ENCODE measurements around the gene BICD2. TPM values are rescaled to one million over a fixed set of nuclear protein-coding genes. Genes with fewer than 3 reads are reported as not detected.
A peak's percentile ranks its signal among the peaks of the same experiment; 100 is the strongest.

BICD2 gene
- total and polyA plus RNA-seq, 4 donors = 13.8 to 33.2 (median 26.4) TPM

GRCh38 chr9:92723299-92723625 lies 41.4 kb downstream of the BICD2 start:
- H3K4me1 ChIP-seq (ENCODE audit: control insufficient read depth in 5 of 5, insufficient read depth in 5 of 5, low read length in 5 of 5) = peaks cover 0 to 21% (median 0%) of the 10 kb centered on the region in 5 donors
- DNase-seq = peak; percentile 60 to 74 (median 63)

DNA sequence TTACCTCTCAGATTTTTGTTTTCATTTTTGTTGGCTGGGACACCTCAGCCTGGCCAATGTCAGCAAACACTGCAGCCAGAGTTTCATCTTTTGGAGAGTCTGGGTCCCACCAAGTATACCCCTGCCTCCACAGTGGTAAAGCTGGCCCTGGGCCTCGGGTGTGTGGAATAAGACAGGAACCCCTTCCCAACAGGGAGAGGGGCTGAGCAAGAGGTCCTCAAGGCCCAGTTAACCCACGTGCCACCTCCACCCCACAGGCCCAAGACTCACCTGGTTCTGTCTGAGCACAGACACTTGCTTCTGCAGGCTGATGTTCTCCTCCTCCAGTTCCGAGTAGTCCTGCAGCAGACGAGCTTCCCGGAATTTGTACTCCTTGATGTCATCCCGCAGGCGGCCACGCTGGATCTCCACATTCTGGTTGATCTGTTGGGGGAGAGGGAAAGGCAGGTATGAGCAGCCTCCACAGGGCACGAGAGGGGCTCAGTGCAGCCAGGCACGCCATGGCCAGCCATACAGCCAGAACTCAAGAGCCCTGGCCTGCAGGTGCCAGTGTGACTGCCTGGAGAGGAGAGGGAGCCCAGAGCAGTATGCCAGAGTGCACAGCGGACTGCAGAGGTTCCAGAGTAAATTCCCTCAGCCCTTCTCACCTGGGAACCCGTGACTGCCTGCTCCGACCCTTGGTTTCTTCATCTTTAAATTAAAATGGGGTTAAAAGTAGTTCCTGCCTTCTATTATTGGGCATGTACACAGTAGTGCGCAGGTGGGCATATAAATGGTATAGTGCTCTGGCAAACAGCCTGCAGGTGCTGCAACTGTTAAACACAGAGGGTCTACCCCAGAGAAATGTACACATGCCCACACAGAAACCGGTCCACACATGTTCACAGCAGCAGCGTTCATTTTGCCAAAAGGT lies 42.0 kb downstream of the BICD2 start:
- no peak for TF ChIP-seq CTCF (IDR thresholded peaks at IDR 0.05; ENCODE audit: control extremely low read depth, extremely low read depth)
- 78 to 91% methylated on average over 16 of the region's 16 CpGs for WGBS, 2 donors
- no peaks in the 10 kb centered on the region for H3K9me3 ChIP-seq (ENCODE audit: control insufficient read depth in 4 of 4, insufficient read depth in 3 of 4, low read length in 3 of 4)
- peaks cover 16 to 48% (median 38%) of the 10 kb centered on the region in 4 donors for H3K36me3 ChIP-seq (ENCODE audit: control insufficient read depth in 4 of 4, insufficient read depth in 4 of 4, low read length in 4 of 4)
- DNase-seq (peak in 1 of 3 donors; percentile 12), ATAC-seq (ENCODE audit: insufficient read depth, low FRiP score) (no peak)
- peaks cover 0 to 21% (median 0%) of the 10 kb centered on the region in 5 donors for H3K4me1 ChIP-seq (ENCODE audit: control insufficient read depth in 5 of 5, insufficient read depth in 5 of 5, low read length in 5 of 5)
- peak overlapping the region in 1 of 2 donors; percentile 66 for H3K27ac ChIP-seq (ENCODE audit: low read depth in 1 of 2, low read length in 1 of 2)
- no peak overlapping the region for H3K9ac ChIP-seq (ENCODE audit: insufficient read depth in 1 of 2, low read length in 2 of 2)
- no peaks in the 10 kb centered on the region for H3K27me3 ChIP-seq (ENCODE audit: control insufficient read depth in 3 of 3, insufficient read depth in 3 of 3, low read length in 2 of 3)
- no peak overlapping the region for H3K4me3 ChIP-seq

More at GRCh38 chr9:92723299-92723625, 41.4 kb downstream of the BICD2 start:
- no peaks in the 10 kb centered on the region for H3K27me3 ChIP-seq (ENCODE audit: control insufficient read depth in 3 of 3, insufficient read depth in 3 of 3, low read length in 2 of 3)
- ATAC-seq (ENCODE audit: insufficient read depth, low FRiP score) = no peak
- H3K4me3 ChIP-seq = no peak overlapping the region
- TF ChIP-seq CTCF (IDR thresholded peaks at IDR 0.05; ENCODE audit: control extremely low read depth, extremely low read depth) = no peak
- WGBS, 2 donors = 56 to 82% methylated on average over 3 of the region's 3 CpGs
- H3K9me3 ChIP-seq (ENCODE audit: control insufficient read depth in 4 of 4, insufficient read depth in 3 of 4, low read length in 3 of 4) = no peaks in the 10 kb centered on the region
- no peak overlapping the region for H3K27ac ChIP-seq (ENCODE audit: low read depth in 1 of 2, low read length in 1 of 2)
- no peak overlapping the region for H3K9ac ChIP-seq (ENCODE audit: insufficient read depth in 1 of 2, low read length in 2 of 2)
- H3K36me3 ChIP-seq (ENCODE audit: control insufficient read depth in 4 of 4, insufficient read depth in 4 of 4, low read length in 4 of 4) = peaks cover 16 to 46% (median 39%) of the 10 kb centered on the region in 4 donors

DNA sequence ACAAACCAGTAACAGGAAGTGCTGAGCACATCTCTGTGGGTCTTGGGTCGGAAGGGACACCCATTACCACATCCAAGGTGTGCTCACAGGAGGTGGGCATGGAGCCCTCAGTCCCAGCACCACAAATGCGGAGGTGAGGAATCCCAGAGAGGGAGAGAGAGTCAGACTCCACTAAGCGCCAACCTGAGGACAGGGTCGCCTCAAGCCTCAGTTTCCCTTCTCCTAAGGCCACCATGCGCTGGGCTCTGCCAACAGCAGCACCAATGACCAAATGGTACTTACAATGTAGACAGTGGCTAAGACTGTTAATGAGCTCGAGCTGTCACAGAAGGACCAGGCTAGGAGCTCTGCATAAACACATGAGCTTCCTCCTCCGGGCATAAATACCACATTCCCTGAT lies 43.1 kb downstream of the BICD2 start:
- 74 to 83% methylated on average over 7 of the region's 7 CpGs for WGBS, 2 donors
- peaks cover 16 to 53% (median 45%) of the 10 kb centered on the region in 4 donors for H3K36me3 ChIP-seq (ENCODE audit: control insufficient read depth in 4 of 4, insufficient read depth in 4 of 4, low read length in 4 of 4)
- peaks cover 0 to 14% (median 0%) of the 10 kb centered on the region in 5 donors for H3K4me1 ChIP-seq (ENCODE audit: control insufficient read depth in 5 of 5, insufficient read depth in 5 of 5, low read length in 5 of 5)
- no peak for TF ChIP-seq CTCF (IDR thresholded peaks at IDR 0.05; ENCODE audit: control extremely low read depth, extremely low read depth)
- H3K27ac ChIP-seq (ENCODE audit: low read depth in 1 of 2, low read length in 1 of 2) = no peak overlapping the region
- DNase-seq = peak in 1 of 3 donors; percentile 4
- no peak for ATAC-seq (ENCODE audit: insufficient read depth, low FRiP score)
- no peak overlapping the region for H3K4me3 ChIP-seq
- H3K9ac ChIP-seq (ENCODE audit: insufficient read depth in 1 of 2, low read length in 2 of 2) = no peak overlapping the region
- no peaks in the 10 kb centered on the region for H3K27me3 ChIP-seq (ENCODE audit: control insufficient read depth in 3 of 3, insufficient read depth in 3 of 3, low read length in 2 of 3)
- H3K9me3 ChIP-seq (ENCODE audit: control insufficient read depth in 4 of 4, insufficient read depth in 3 of 4, low read length in 3 of 4) = no peaks in the 10 kb centered on the region
